ENCODE data around the gene KRTAP10-1. TPM values are rescaled to one million over a fixed set of nuclear protein-coding genes. Genes with fewer than 3 reads are reported as not detected.
"Not testable (repeated sequence)": the region's sequence is repeated elsewhere in the genome, so short reads cannot be mapped to it uniquely, and the experiment has no call there.

KRTAP10-1 gene
- total RNA-seq, 1 donor from 2014 or later, result not detected

DNA sequence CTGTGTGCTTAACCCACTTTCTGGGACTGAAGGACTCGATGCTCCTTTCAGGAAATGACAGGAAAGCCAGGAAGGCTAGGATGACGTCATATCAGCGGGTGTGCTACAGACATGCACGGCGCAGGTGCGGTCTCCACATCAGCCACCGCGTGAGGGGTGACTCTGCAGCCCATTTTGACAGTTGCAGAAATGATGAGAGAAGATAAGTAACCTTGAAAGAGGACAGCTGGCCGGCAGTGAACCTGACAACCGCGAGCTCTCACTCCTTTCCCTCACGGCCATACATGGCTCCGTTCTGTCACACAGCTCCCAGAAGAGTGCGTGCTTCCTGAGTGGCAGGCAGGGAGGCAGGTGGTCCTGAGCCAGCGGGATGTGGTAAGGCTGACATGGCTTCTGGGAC lies 42.1 kb upstream of the KRTAP10-1 start:
- H3K36me3 Mint-ChIP-seq, result no peaks in the 10 kb centered on the region
- peaks cover 24% of the 10 kb centered on the region for H3K27me3 Mint-ChIP-seq
- H3K27ac Mint-ChIP-seq, result no peak overlapping the region
- no peaks in the 10 kb centered on the region for H3K9me3 Mint-ChIP-seq
- TF ChIP-seq, protein P1, sequence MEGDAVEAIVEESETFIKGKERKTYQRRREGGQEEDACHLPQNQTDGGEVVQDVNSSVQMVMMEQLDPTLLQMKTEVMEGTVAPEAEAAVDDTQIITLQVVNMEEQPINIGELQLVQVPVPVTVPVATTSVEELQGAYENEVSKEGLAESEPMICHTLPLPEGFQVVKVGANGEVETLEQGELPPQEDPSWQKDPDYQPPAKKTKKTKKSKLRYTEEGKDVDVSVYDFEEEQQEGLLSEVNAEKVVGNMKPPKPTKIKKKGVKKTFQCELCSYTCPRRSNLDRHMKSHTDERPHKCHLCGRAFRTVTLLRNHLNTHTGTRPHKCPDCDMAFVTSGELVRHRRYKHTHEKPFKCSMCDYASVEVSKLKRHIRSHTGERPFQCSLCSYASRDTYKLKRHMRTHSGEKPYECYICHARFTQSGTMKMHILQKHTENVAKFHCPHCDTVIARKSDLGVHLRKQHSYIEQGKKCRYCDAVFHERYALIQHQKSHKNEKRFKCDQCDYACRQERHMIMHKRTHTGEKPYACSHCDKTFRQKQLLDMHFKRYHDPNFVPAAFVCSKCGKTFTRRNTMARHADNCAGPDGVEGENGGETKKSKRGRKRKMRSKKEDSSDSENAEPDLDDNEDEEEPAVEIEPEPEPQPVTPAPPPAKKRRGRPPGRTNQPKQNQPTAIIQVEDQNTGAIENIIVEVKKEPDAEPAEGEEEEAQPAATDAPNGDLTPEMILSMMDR (conservative IDR thresholded peaks at IDR 0.05), result no peak
- no peak overlapping the region for H3K4me3 Mint-ChIP-seq
- no peak for DNase-seq (ENCODE audit: extremely low spot score, unreplicated experiment)
- H3K4me1 Mint-ChIP-seq (ENCODE audit: unreplicated experiment), result peaks cover 6% of the 10 kb centered on the region

DNA sequence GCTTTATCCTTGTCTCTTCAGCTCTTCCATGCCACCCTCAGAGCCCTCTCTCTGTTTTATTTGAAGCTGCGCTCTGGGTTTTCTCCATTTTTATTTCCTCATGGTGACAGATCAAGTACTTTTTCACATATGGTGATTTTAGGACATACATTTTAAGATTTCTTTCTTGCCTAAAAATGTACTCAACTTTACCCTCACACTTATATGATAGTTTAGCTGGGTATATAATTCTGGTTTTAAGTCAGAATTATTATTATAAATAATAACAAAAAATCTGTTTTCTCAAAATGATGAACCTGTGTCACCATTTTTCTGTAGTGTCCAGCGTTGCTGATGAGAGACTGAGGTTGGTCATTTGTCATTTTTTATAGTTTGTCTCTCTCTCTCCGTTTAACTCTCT lies 41.2 kb upstream of the KRTAP10-1 start:
- H3K4me3 Mint-ChIP-seq, result no peak overlapping the region
- H3K36me3 Mint-ChIP-seq, result no peaks in the 10 kb centered on the region
- H3K4me1 Mint-ChIP-seq (ENCODE audit: unreplicated experiment), result peaks cover 6% of the 10 kb centered on the region
- TF ChIP-seq, protein P1 (conservative IDR thresholded peaks at IDR 0.05), result no peak
- H3K9me3 Mint-ChIP-seq, result no peaks in the 10 kb centered on the region
- DNase-seq (ENCODE audit: extremely low spot score, unreplicated experiment), result no peak
- H3K27me3 Mint-ChIP-seq, result peaks cover 18% of the 10 kb centered on the region
- H3K27ac Mint-ChIP-seq, result no peak overlapping the region

DNA sequence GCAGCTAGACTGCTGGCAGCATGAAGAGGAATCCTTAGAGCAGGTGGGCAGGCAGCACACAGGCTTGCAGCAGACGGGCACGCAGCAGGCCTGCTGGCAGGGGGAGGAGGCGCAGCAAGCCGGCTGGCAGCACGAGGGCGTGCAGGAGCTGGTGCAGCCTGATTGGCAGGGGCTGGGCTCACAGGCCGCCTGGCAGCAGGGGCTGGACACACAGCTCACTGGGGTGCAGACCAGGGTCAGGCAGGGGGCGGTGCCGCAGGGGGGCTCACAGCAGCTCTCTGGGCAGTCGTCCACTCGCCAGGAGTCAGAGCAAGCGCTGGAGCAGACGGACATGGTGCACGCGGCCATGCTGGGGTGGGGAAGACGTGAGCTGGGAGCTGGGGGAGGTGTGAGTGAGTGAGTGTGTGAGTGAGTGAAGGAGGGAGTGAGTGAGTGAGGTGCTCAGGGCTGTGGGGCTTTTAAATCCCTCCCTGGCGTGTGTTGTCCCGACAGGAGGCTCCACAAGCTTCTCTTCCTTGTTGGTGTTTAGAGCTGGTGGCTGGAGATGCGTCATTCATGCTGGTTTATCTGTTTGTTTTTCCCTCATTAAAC lies 40.3 kb upstream of the KRTAP10-1 start, which contains the start of gene KRTAP10-5:
KRTAP10-5 (minus strand) TSS at position 374 of the 591 bp plus-strand sequence; CDS start at position 348, 26 bp downstream.
- H3K27ac Mint-ChIP-seq; H3K4me1 Mint-ChIP-seq (ENCODE audit: unreplicated experiment); H3K9me3 Mint-ChIP-seq; H3K4me3 Mint-ChIP-seq; H3K36me3 Mint-ChIP-seq; DNase-seq (ENCODE audit: extremely low spot score, unreplicated experiment): not testable (repeated sequence)
- peaks cover 15% of the 10 kb centered on the region for H3K27me3 Mint-ChIP-seq

DNA sequence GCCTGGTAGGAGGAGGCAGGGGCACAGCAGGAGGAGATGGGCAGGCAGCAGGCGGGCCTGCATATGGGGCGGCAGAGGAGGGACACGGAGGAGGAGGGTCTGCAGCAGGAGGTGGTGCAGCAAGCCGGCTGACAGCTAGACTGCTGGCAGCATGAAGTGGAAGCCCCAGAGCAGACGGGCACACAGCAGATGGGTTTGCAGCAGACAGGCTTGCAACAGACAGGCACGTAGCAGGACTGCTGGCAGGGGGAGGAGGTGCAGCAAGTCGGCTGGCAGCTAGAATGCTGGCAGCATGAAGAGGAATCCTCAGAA lies 39.8 kb upstream of the KRTAP10-1 start:
- TF ChIP-seq, protein P1 (conservative IDR thresholded peaks at IDR 0.05), result no peak
- Mint-ChIP-seq H3K27me3 (peaks cover 11% of the 10 kb centered on the region), H3K27ac (no peak overlapping the region), H3K9me3 (no peaks in the 10 kb centered on the region), H3K4me1 (ENCODE audit: unreplicated experiment) (peaks cover 6% of the 10 kb centered on the region), H3K4me3 (no peak overlapping the region), H3K36me3 (no peaks in the 10 kb centered on the region)
- DNase-seq (ENCODE audit: extremely low spot score, unreplicated experiment), result no peak

DNA sequence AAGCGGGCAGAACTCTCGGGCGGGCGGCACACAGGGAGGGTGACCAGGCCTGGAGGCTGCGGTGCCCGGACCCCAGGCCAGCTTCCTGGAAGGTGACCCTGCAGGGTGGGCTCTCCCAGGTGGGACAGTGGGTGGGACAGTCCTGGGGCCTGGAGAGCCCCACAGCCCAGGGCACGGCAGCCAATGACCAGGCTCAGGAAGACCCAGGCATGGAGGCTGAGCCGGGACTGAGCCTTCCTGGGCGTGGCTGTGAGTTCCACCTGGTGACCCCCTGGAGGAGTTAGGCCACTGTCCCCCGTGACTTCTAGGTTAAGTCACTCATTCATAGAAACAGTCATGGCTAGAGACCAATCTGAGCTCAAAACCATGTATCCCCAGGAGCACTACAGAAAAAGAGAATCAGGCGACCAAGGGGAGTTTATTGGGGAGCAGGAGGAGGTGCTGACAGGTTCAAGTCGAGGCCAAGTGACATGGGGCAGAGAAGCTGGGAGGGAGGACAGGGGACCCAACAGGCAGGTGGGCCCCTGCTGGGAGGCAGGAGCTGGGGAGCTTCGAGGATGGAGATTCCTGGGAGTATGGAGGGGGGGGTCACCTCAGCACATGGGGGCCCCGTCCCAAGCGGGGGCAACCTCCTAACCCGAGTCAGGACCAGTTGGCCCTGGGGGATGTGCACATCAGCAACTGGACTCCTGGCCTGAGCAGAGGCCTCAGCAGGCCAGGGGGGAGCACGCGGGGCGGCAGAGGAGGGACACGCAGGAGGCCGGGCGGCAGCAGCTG lies 39.2 kb upstream of the KRTAP10-1 start:
- Mint-ChIP-seq H3K36me3 (no peaks in the 10 kb centered on the region), H3K27ac (no peak overlapping the region), H3K27me3 (peaks cover 11% of the 10 kb centered on the region), H3K4me3 (no peak overlapping the region), H3K4me1 (ENCODE audit: unreplicated experiment) (peaks cover 6% of the 10 kb centered on the region), H3K9me3 (no peaks in the 10 kb centered on the region)
- DNase-seq (ENCODE audit: extremely low spot score, unreplicated experiment), result no peak
- TF ChIP-seq, protein P1 (conservative IDR thresholded peaks at IDR 0.05), result no peak

DNA sequence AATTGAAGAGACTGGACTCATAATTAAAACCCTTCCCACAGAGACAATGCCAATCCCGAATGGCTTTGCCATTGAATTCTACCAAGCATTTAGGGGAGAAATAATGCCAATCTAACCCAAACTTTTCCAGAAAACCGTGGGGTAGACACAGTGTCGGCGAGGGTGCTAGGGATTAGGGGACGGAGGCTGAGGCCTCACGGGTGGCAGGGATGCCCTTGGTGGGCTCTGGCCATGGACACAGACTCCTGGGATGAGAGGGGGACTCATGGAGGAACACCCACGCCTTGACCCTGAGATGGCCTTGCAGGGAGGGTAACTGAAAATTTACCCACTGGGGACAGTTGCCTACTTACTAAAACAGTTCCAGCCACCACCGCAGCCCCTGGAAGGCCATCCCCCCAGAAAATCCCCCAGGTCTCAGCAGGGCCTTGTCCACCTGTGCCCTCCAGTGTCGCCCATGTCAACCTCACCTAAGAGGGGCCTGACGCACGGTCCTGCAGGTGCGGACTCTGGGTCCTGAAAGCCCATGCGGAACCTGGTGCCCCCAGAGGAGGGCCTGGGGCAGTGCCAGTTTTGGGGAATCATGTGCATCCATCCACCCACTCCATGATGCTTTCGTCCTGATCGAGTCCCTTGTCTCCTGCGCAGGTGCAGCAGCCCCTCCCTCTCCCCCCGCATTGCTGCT lies 38.5 kb upstream of the KRTAP10-1 start:
- H3K36me3 Mint-ChIP-seq, result no peaks in the 10 kb centered on the region

More for the DNA sequence above, 38.5 kb upstream of the KRTAP10-1 start:
- Mint-ChIP-seq H3K27ac (no peak overlapping the region), H3K4me1 (ENCODE audit: unreplicated experiment) (peaks cover 6% of the 10 kb centered on the region), H3K9me3 (no peaks in the 10 kb centered on the region), H3K27me3 (peaks cover 8% of the 10 kb centered on the region), H3K4me3 (no peak overlapping the region)
- TF ChIP-seq, protein P1 (conservative IDR thresholded peaks at IDR 0.05), result no peak
- no peak for DNase-seq (ENCODE audit: extremely low spot score, unreplicated experiment)

Measured in type B pancreatic cell (in vitro differentiated cells).